GM20431 (cell line): ENCODE measurements around the gene PHC2.

ENCODE experiments used
- in situ Hi-C: fragments of 300-500 bp; cut with MseI, MboI; formaldehyde crosslinking; loops from one replicate; pipeline ENCODE4 v1.15.0; 2020; ENCODE audit warnings: low sequenced_read_pairs; ENCODE audit not compliant: unreplicated experiment

PHC2 gene

DNA sequence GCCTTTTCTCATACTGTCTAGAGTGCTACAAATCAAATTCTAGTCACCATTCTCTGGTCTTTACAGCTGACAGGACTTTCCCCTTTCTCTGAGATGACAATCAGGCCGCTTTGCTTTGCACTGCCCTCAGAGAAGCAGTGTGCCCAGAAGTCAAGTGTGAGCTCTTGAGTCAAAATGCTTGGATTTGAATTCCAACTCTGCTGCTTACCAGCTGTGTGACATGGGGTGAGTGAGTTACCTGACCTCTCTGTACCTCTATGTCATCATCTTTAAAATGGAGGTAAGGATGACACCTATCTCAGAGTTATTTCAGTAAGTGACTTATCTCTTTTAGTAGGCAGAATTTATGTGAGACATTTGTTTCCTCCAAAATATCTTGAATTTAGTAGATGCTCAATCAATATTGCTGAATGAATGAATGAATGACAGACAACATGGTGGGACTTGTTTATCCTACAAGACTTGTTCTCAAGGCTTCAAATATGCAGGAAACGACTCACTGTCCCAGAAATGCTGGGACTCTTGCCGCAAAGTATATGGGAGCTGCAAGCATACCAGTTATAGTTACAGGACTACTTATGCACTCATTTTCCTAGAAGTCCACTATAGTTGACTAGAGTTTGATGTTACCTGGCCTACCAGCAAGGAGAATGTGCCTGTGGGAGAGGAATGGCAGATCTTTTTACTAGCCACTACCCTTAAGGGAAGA, 71.9 kb downstream of the PHC2 start:
- in situ Hi-C loops, result no loop called here

DNA sequence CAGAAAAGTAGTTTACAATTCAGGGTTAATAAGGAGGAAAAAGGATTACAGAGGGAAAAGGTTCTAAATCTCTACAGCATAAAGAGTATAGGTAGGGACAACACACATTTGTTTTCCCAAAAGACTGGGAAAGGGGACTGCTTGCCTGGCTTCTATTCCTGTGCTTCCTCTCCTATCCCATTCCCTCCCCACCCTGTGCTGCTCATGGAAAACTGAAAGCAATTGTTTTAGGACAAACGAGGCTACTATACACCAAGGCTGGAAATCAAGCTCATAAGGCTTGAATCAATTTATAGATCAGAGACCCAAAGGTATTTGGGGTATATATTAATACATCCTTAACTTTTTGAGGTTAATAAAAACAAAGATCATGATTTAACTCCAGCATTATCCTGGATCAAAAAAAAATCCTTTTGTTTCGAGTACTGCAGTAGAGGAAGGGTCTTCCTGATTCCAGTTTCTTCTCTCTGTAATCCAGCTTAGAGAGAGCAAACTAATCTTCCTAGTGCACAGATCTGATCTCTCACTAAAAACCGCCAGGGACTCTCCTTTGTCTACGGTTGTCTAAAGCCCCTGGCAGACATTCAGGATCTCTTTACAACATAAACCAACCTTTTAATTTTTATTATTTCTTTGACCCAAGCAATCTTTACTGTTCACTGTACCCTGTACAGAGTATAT, 72.6 kb downstream of the PHC2 start:
- in situ Hi-C loops, result no loop called here

DNA sequence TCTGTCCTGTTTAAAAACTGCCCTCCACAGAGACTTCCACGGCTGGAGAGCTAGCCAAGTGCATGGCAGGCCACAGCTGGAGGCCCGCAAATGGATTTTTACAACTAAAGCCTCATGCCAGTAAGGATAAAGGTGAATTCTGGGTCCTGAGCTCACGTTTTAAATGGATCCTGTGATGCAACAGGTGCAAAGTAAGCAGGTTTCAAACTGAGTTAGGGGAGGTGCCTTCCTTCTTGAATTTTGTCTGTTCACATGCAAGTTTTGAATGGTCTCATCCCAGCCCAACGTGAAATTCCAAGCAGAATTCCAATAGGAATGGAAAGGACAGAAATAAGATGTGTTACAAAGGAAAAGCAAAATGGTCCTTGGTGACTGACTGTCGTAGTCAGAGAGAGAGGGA, 73.8 kb downstream of the PHC2 start:
- in situ Hi-C loops, result no loop called here

DNA sequence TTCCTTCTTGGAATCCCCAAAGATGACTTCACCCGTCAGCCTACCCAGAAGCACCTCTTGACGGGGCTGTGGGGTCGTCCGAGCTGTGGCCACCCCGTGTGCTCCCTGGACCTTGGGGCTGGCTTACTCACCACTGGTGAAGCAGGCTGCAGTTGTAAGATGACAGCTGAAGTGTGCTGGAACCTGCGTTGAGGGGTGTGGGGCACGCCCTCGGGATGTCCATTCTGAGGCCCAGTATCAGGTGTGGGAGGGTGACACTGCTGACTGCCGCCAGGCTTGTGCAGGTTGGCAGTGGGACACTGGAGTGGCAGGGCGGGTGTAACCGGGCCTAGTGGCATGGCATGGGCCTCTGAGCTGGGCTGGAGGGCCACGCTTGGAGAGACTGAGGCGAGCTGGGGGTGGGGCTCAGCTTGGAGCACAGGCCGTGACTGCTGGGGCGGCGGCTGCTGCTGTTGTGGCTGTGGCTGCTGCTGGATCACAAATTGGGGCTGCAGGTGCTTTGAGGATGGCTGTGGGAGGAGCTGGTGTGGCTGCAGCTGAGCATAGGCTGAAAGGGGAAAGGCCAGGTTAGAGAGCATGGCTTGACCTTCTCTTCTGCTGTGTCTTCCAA, 76.1 kb downstream of the PHC2 start:
- in situ Hi-C loops, result no loop called here

DNA sequence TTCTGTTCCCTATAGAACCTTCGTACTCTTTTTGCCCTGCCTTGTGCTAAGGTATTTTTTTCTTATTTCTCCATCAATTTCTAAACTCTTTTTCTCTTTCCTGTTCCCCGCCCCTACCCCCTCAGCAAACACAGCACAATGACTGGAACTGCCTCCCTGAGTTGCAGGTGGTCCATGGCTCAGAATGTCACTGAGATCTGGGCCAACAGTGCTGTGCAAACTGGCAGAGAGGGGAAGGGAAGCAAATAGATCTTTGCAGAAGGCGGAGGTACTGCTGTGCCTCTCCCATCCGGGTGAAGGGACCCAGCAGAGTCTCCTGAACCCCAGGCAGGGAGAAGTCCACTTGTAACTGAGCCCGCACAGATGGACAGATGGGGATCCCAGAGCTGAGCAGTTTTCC, 77.4 kb downstream of the PHC2 start:
- in situ Hi-C loops, result no loop called here

DNA sequence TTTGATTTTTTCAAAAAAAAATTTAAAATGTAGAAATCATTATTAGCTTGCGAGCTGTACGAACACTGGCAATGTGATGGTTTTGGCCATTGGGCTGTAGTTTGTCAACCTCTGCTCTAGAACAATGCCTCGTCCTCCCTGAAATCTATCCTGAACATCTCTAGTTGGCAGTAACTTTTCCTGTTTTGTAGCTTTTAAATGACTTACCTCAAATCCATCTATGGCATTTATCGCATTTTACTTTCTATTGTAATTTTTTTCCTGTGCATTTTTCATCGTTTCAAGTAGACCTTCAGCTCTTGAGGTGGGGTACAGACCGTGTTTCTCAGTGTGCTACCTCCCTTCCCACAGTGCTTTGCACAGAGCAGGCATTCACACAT, 79.6 kb downstream of the PHC2 start:
- in situ Hi-C loops, result no loop called here

DNA sequence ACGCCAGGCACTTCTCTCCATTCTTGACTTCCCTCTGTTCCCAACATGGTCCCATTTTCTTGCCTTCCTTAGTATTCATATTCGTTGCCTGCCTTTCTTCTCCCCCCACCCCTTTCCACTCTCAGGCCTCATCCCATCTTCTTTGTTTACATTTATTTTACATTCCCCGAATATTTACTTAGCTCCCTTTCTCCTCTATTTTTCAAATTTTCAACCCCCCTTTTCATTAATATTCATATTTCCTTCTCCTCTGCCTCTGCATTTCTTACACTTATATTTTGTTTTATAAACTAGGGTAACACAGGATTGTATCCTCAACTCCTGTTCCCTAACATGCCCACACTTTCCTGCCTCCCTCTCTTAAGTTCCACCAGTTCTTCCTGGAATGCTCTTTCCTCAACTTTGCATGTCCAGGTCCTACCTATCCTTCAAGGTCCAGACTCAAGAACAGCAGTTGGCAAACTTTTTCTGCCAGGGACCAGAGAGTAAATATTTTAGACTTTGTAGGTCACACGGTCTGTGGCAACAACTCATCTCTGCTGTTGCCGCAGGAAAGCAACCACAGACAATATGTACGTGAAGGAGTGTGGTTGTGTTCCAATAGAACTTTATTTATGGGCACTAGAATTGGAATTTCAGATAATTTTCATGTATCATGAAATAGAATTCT, 80.1 kb downstream of the PHC2 start:
- in situ Hi-C loops, result no loop called here

DNA sequence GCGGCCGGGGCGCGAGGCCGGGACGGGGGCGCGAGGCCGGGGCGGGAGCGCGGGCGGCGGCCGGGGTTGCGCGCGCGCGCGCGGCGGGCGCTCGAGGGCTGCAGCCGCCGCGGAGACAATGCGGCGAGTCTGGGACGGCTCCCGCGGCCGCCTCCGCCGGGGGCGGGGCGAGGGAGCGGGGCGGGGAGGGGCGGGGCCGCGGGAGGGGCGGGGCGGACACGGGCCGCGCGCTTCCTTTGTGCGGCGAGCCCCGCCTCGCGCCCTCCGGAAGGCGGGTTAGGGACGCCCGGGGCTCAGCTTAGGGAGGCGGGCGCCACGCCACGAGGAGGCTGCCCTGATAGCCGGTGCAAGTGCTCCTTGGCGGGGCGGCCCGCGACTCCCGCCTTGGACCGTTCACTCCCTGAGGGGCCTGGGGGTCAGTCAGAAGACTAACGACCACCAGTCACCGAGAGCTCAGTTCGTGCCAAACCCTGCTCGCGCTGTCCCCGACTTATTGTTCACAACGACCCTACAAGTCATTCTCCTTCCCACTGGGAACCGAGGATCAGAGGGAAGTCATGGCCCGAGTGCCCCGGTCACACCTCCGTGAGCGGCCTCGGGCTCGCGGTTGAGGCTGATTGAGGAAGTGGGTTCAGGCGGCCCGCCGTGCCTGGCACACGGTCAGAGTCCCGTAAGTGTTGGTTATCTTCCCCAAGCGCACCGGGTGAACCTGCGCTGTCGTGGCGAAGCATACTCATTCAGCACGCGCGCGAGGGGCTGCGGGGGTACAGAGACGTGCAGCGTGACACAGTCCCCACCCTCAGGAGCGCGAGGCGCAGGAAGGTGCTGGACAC, 80.9 kb downstream of the PHC2 start:
- in situ Hi-C loops, result no loop called here

DNA sequence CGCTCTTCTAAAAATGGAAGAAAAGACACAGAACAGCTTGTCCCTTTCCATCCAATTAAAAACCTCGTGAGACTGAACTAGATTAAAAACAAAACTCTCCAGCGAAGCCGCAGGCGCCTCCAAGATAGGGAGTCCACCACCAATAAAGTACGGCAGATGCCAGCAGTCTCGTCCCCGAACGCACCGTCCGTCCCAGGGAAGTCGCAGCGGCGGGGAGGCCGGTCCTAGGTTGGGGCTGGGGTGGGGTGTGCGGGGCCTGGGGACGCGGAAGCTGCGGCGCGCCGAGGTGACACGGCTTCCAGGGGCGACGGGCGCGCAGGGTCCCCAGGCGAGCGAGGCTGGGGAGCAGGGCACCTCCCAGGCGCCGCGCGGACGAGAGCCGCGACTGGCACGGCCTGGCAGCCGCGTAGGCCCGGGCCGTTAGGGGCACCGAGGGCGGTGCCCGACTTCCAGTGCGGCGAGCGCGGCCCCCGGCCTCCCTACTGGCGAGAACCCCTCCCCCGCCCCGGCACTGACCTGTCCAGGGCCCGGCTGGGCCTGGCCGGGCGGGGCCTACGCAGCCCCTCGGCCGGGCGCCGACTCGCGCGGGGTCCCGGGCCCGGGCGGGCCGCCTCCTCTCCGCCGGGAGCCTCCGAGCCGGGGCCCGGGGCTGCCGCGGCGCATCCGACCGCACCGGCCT, 81.7 kb downstream of the PHC2 start:
- in situ Hi-C loops, result no loop called here

DNA sequence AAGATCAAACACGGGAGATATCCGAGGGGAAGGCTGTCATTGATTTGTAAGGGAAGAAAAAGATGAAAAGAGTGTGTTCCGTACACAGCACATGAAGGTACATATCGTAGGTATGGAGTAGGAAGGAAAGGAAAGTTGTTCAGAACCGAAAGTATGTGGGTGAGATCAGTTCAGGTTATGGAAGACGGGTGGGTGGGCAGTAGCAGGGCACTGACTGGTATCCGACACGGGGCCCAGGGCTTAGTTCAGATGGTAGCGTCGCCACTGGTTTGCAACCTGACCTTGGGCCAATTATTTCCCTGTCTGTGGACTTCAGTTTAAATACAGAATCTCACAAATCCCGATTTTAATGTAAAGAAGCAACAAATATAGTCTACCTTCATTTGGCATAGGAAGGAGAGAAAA, 82.2 kb downstream of the PHC2 start:
- in situ Hi-C loops, result no loop called here

DNA sequence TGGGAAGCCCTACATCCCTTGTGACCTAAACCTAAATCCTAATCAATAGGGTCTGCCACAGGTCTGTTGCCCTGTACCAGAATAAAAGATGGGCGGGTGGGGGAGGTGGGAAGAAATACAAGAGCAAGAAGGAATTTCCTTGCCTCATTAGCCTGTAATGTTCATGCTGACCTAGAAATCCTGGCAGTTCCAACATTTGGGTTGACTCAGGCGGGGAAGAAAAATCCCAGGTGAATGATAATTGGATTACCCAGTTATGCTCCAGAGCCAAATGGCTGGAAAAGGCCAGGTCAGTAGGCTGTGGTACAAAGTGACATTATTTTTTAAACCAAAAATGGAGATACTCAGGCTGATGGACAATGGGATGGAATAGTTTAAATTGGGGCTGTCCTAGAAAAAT, 82.7 kb downstream of the PHC2 start:
- in situ Hi-C loops, result no loop called here

DNA sequence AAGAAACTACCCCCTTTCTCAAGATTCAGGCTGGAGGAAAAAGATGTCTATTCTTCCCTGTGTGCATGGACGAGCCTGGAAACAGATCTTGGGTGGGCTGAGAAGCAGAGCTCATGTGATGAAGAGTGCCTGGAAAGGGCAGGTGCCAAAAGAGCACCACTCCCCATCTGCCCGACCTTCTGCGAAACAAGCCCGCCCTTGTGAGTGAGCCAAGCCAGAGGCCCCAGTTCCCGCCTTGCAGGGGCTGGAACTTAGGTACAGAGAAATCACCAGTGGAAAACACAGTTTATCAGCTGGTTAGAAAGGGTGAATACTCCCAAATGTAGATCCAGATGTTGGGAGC, 83.3 kb downstream of the PHC2 start:
- in situ Hi-C loops, result no loop called here

DNA sequence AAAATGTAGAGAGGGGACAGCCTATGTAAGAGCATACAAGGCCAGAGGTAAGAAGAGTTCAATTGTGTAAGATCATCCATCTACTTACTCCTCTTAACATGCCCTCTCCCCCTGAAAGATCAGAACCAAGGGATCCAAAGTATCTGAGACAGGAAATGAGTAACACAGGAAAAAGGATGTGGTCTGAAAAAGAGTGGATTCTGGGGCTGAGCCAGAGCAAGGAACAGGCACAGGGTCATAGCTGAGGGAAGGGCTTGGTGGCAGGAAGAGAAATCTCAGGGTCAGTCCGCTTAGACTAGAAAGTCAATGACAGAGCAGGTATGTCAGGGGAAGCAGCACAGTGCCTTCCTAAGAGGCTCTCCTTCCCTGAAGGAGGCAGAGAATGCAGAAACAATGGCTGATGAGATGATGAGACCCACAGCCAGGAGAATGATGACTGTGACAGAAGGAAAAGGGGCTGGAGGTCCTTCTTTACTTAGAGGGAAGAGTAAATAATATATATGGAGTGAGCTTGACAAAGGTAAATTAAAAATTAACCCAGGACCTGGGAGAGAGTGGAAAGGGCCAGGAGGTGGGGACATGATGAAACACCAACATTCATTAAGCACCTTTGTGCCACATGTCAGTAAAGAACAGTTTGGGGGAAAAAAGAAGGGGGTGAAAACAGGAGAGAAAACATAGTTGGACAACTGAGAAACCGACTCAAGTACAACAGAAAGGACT, 83.8 kb downstream of the PHC2 start:
- in situ Hi-C loops, result no loop called here

DNA sequence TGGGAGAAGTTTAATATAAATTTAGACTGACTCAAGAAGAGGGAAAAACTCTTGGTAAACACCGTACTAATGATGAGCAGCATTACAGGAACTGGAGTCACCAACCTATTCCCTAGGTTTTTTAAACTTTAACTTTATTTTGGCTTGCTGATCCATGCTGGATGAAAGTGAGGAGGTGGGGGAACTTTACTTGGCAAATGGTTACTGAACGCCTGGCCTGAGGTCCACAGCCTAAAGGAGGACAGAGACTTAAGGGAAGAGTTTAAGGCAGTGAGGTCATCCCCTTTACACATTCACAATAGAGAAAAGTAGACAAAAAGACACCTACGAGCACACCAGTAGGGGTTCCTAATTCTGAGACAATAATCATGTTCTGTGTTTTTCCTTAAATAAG, 84.4 kb downstream of the PHC2 start:
- in situ Hi-C loops, result no loop called here

DNA sequence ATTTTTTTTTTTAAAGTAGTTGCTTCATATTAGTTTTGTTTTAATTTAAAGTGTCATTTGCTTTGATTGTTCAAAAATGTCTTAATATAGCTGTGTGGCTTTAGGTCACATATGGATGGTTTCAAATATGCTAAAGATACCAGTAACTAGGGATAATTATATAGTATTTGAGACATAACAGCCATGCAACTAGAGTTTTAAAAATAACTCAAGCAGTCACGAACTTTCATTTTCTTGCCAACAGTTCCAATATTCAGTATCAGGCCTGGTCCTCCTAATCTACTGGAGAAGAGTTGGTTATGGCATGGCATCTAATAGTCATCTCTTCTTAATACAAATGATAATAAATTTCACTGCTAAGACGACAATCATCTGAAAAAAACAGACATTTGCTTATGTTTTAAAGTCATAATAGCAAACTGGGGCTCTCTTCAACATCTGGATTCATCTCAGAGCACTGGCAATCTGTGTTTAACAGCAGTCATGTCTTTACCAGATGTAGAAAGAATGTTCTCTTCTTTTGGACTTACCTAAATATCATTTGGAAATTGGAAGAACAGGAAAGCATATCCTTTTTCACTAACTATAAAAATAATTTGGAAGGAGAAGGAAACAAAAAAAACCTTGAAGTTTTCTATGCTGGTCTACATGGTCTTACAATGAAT, 85.9 kb downstream of the PHC2 start:
- in situ Hi-C loops, result no loop called here

DNA sequence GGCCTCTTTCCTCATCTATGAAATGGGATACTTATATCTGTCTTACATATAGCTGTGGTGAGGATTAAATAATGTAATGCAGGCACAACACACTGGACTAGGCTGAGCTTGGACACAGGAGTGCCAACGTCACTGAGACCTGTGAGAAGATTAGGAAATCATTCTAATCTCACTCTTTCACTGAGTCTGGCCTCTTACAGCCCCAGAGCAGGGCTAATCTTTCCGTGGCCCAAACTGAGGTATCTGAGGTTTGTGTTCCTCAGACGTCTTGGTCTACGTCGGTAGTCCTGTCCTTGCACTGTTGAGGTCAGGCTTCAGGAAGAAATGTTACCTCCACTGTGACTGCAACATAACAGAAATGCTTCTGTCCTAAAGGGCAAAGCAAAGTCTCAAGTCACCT, 87.4 kb downstream of the PHC2 start:
- in situ Hi-C loops, result no loop called here

DNA sequence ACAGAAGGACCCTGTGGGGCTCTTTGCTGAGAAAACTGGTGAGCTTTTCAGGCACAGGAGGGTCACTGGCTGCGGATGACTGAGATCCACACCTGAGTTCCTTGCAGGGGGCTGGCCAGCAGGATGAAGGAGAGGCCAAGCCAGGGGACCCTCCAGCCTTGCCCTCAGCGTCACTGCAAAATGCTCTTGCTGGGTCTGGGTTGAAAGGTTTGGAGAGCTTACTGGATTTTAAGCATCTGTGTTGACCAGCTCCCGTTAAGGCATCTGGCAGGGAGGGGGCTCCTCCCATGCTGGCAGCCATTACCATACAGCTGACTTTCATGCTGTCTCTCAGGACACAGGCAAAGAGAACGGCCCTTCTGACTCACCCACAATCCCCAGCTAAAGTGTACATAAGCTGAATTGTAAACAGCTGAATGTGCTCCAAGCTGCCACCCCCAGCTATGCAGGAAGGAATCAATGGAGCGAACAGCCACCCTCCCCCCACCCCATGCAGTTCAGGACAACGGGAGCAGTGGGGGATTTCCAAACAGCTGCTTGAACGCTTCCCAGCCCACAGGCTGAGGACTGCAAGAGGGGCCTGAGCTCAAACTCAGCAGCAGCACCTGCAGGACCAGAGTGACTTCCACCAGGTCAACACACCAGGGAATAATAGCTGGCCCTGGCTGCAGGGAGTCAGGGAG, 88.7 kb downstream of the PHC2 start:
- in situ Hi-C loops, result no loop called here

DNA sequence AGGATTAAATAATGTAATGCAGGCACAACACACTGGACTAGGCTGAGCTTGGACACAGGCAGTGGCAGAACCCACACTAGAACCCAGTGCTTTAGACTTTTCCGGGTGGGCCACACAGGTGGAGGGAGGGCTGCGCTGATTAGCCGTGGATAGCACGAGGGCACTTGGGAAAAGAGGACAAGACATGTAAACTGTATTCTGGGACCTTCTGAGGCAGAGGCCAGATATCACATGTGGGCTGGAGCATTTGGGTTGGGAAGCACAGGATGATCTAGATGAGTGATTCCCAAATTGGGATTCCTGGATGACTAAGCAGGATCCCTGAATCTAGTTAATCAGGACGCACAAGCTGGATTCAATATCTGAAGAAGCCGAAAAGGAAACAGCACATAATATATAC, 89.7 kb downstream of the PHC2 start:
- in situ Hi-C loops, result no loop called here
